PC-3 (cell line): ENCODE data around the gene RGS3.

Source experiments
- EZH2 ChIP-seq: fragments of 300-600 bp; sonication (generic); IDR thresholded peaks from one replicate; pipeline ENCODE4 v1.6.1; 2017; ENCODE audit warnings: antibody characterized with exemption, mild to moderate bottlenecking, low read length; ENCODE audit not compliant: unreplicated experiment
- TF ChIP-seq, protein P1 (sequence below): fragments of 300-600 bp; sonication (generic); conservative IDR thresholded peaks from 2 replicates; pipeline ENCODE4 v1.5.1; 2017; ENCODE audit warnings: antibody characterized with exemption, low read depth, mild to moderate bottlenecking, low read length

DNA sequence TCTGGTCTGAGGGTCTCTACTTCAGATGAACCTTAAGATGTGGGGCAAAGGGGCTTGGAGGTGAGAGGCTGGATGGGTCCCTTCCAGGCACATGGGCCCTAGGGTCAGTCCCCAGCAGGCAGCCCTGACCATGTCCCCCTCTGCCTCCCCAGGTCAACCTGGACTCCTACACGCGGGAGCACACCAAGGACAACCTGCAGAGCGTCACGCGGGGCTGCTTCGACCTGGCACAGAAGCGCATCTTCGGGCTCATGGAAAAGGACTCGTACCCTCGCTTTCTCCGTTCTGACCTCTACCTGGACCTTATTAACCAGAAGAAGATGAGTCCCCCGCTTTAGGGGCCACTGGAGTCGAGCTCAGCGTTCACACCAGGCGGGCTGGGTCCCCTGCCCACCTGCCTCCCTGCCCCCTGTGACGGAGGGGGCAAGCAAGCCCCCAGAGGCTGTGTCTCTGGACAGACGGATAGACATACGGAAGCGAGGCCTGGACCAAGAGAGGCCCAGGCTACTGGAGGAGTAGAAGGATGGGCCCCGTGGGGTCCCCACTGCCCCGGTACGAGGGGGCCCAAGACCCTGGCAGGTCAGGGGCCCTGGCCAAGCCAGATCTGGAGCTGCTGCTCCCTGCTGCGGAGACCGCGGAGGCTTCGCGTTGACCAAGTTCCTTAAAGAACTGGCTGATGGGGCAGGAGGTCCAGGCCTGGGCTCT lies 133.2 kb downstream of the RGS3 start:
- TF ChIP-seq, protein P1, sequence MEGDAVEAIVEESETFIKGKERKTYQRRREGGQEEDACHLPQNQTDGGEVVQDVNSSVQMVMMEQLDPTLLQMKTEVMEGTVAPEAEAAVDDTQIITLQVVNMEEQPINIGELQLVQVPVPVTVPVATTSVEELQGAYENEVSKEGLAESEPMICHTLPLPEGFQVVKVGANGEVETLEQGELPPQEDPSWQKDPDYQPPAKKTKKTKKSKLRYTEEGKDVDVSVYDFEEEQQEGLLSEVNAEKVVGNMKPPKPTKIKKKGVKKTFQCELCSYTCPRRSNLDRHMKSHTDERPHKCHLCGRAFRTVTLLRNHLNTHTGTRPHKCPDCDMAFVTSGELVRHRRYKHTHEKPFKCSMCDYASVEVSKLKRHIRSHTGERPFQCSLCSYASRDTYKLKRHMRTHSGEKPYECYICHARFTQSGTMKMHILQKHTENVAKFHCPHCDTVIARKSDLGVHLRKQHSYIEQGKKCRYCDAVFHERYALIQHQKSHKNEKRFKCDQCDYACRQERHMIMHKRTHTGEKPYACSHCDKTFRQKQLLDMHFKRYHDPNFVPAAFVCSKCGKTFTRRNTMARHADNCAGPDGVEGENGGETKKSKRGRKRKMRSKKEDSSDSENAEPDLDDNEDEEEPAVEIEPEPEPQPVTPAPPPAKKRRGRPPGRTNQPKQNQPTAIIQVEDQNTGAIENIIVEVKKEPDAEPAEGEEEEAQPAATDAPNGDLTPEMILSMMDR, result no peak
- TF ChIP-seq EZH2, result no peak
